Measurements from ENCODE around the gene ANXA4.
"Not testable (repeated sequence)": the region's sequence is repeated elsewhere in the genome, so short reads cannot be mapped to it uniquely, and the experiment has no call there.

Gene ANXA4

DNA sequence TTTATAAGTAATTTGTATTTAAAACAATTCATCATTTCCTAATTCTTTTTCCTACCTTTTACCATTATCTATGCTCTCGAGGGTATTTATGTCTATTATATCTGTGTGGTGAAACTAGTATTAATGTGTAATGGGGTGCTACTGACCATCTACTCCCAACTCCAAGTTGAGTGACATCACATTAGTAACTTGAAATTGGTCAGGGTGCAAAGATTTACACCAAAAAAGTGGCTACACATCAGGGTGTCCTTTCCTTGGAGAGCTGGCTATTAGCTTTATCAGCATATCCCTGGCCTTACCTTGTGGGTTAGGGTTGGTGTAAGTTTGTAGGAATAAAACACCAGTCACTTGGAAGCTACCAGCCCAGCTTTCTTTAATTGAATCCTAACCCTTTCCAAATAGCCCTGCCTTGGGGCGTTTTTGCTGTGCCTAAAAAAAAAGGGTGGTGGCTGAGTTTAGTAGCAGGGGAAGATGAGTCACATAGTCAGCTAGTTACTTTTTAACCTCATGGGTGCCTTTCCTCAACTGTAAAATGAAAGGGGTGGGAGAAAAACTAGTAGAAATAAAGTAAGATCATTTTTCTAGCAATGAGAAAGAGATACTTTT is 14.0 kb downstream of the ANXA4 start:
- DNase-seq (ENCODE audit: low spot score): no peak

DNA sequence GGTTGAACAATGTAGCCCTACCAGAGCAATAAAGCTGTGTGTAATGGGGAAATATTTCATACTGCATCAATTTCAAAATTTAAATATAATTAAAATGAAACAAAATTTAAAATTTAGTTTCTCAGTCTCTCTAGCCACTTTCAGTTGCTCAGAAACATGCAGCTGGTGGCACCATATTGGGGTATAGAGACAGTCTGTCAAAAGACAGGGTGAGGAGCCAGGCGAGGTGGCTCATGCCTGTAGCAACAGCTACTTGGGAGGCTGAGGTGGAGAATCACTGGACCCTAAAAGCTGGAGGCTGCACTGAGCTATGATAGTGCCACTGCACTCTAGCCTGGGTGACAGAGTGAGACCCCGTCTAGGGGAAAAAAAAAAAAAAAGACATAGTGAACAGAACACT is 20.1 kb downstream of the ANXA4 start:
- DNase-seq (ENCODE audit: low spot score): no peak

DNA sequence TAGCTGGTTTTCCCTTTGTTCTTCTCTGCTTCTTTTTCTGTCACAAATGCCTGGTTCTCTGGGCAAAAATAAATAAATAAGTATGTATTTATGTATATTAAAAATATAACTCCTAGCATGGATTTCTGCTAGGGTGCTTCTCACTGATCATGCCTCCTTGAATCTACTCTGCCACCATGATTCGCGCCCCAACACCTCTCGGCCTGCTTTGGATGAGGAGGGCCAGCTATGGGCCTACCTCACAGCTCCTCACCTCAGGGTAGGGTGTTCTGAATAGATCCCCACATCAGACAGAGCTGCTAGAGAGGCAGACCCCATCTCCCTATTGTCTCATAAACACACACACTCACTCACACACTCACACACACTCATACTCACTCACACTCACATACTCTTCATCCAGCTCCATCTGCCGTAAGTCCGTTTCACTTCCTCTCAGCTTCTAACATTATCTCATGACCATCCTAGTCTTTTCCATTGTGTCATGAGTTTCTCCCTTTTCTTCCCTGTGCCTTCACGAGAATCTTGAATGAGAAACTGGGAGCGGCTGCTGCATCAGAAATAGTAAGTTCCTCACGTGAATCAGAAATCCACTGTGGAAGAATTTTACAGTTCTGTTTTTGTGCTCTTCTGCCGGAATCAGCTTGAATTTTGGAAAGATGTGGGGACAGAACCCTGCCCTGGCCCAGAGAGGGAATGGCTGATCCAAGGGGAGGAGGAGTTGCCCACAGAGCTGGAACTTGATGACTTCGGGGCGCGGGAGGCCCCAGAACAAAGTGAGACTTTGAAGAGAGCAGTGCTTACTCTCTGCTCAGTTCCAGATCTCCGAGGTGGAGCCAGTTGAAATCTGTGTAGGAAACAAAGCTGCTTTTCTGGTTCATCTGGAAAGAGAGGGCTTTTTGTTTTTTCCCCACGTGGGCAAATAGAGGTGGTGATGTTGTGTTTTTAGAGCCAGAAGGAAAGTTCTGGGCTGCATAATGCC is 20.9 kb downstream of the ANXA4 start:
- DNase-seq (ENCODE audit: low spot score): no peak

DNA sequence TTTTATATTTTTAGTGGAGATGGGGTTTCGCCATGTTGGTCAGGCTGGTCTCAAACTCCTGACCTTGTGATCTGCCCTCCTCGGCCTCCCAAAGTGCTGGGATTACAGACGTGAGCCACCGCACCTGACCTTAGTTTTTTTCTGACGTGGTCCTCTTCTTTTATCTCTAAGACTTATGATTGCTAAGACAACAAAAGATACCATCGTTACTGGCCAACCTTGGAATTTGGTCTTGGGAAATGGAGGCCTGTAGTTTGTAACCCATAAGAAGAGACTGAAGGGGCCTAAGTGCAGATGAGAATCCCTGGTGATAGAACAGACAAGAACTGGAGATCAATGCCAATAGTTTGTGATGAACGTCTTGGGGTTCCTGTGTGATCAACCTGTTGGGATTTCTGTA is 21.9 kb downstream of the ANXA4 start:
- not testable (repeated sequence) for DNase-seq (ENCODE audit: low spot score)

DNA sequence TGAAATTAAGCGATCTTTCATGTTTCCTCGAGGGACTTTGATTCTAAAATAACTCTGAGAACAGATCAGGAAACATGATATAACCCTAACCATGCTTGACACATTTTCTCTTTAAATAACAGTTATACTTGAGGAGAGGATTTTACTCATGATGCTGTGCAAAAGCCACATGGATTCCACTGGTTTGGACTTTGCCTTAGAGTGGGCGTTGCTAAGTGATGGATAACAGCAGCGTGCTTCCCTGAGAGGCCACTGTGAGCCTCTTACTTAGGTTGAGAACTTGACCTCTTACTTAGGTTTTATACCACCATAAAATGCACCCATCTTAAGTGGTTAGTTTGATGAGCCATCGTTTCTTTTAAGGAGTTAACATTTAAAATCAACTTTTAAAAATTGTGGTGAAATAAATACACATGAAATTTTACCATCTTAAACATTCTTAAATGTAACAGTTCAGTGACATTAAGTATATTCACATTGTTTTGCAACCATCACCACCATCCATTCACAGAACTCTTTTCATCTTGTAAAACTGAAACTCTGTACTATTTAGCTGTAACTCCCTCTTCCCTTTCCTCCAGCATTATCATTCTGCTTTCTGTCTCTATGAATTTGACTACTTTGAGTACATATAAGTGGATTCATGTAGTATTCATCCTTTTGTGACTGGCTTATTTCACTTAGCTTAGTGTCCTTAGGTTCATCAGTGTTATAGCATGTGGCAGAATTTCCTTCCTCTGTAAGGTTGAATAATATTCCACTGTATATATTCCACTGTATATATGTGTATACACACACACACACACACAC is 22.6 kb downstream of the ANXA4 start:
- DNase-seq (ENCODE audit: low spot score): no peak

DNA sequence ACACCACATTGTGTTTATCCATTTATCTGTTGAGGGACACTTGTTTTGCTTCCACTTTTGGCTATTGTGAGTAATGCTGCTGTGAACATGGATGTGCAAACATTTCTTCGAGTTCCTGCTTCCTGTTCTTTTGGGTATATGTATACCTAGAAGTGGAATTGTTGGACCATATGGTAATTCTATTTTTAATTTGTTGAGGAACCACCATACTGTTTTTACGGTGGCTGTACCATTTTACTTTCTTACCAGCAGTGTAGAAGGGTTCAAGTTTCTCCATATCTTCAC is 23.1 kb downstream of the ANXA4 start:
- DNase-seq (ENCODE audit: low spot score): no peak

DNA sequence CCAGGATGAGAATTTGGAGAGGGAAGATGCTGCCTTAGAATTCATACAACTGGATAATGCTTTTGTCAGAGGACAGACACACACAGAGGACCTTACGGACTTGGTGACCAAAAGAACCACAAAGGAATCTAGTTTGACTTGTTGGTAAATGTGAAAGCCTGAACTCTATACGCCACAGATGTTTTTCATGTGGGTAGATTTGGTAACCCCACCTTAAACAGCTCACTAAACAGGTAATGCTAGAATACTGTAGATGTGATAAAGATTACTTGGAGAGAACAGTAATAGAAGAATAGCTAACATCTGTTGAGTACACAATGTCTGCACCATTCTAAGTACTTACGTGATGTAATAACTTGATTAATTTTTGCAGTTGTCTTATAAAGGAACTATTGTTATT is 24.1 kb downstream of the ANXA4 start:
- DNase-seq (ENCODE audit: low spot score): no peak

DNA sequence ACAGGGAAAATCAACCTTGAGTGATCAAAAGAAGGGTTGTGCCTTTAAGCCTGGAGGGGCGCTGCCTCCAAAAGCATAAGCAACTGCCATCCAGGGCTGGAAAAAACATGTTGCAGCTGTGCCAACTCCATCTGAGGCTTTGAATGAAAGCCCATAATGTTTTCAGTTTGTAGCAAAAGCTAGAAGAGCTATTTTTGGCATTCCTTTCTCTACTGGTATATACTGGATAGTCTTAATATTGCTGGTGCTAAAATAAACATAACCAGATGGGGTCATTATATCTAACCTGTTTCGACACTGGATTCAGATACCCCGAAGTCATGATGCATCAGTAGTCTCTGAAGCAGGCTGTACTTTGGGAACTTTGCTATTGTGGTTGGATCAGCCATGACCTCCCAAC is 25.1 kb downstream of the ANXA4 start:
- no peak for DNase-seq (ENCODE audit: low spot score)

DNA sequence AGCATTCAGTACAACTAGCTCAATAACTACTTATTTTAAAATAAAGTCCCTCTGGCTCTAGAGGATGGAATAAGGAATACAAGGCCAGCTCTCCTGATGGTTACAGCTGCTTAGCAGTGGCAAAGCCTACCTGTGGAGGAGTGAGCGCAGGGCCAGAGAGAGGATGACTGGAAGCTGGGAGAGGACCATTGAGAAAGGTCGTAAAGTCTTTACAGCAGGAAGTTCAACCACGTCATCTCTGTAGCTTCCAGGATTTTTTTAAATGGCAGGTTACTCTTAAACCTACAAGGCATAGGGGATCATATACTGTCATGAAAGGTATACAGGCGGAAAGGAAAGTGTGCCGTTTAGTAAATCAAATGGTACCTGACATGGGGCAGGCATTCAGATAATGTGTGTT is 26.3 kb downstream of the ANXA4 start:
- no peak for DNase-seq (ENCODE audit: low spot score)

DNA sequence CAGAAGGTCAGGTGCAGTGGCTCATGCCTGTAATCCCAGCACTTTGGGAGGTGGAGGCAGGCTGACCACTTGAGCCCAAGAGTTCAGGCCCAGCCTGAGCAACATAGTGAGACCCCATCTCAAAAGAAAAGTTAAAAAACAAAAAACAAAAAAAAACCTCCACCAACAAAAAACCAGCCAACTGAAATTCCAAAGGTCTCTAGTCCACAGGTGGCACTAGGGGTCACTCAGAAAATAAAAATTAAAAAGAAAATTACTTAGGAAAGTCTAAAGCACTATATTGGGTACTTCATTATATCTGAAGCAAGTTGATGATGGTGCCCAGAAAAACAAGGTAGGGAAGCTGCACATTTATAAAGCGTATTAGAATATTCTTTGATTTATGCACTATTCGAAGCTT is 26.9 kb downstream of the ANXA4 start:
- no peak for DNase-seq (ENCODE audit: low spot score)

DNA sequence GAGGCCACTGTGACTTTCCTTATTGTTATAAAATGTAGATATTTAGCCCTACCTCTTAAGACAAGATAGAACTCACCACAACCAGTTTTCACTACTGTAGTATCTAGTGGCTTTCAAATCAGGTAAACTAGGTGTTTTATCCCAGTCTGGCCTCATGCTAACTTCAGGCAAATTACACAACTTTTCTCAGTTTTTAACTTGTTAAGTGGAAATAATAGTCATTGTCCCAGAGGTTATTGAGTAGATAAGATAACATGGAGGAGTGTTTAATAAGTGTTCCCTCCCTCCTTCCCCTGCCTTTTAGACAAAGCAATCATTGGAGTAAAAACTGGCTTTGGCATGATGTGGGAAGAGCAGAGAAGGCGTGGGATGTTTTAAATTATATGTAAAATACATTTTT is 27.3 kb downstream of the ANXA4 start:
- DNase-seq (ENCODE audit: low spot score): no peak

DNA sequence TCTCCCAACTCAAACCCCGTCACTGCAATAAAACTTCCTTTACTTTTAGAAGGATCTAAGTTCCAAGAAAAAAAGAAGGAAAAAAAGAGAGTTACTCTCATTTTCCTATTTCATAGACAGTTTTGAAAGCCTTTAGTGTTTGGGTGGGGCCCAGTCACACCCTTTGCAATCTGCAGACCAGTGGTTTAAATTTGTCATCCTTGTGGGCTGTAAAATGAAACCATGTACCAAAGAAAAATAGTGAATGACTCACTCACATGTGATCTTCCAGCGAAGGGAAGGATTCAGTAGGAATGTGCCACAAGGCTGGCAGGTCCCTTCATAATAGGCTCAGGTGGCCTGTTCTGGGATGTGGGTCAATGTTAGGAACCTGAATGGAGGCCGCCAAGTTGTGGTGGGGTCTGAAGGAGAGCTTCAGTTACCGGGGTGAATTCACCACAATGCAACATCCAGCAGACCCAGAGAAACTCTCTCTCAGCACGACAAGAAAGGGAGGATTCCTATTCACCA is 28.3 kb downstream of the ANXA4 start:
- DNase-seq (ENCODE audit: low spot score): no peak

DNA sequence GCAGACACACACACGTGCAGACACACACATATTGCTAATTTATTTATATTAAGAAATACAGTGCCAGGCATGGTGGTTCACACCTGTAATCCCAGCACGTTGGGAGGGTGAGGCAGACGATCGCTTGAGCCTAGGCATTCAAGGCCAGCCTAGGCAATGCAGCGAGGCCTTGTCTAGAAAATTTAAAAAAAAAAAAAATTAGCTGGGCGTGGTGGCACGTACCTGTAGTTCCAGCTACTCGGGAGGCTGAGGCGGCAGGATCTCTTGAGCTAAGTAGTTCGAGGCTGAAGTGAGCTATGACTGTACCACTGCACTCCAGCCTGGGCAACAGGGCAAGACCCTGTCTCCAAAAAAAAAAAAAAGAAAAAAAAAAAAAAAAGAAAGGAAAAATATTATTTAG is 28.8 kb downstream of the ANXA4 start:
- DNase-seq (ENCODE audit: low spot score): no peak

DNA sequence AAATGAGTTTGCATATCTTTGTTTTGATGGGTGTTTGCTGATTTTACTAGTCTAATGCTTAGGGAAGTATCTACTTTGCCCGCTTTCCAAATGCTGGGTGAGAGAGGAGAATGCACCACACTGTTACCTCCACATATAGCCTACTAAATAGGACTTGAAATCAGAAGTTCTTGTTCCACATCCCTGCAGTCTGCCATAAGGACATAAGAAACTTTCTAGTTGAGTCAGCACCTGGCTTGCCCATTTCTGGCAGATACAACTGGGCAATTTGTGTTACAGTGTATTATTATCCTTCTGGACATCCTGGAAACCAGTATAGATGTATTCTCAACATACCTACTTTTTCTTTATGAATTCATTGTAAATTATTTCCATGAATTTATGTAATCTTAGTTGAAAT is 29.5 kb downstream of the ANXA4 start:
- DNase-seq (ENCODE audit: low spot score): no peak

DNA sequence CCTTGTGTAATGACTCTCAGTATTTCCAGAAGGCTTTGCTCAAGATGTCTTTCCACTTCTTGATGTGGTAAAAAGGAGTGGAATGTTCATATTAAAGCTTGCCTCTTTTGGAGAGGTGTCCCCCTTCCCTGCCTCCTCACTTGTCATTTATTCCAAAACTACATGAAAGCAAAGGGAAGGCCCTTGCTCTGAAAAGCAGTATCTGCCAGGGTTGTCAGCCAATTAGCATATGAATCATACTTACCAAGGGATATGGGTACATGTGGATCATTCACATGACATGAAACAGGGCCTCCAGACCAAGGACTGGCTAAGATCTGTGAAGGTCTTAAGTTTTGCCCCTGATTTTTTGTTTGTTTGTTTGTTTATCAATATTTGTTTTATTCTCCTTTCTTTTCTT is 31.3 kb downstream of the ANXA4 start:
- no peak for DNase-seq (ENCODE audit: low spot score)

DNA sequence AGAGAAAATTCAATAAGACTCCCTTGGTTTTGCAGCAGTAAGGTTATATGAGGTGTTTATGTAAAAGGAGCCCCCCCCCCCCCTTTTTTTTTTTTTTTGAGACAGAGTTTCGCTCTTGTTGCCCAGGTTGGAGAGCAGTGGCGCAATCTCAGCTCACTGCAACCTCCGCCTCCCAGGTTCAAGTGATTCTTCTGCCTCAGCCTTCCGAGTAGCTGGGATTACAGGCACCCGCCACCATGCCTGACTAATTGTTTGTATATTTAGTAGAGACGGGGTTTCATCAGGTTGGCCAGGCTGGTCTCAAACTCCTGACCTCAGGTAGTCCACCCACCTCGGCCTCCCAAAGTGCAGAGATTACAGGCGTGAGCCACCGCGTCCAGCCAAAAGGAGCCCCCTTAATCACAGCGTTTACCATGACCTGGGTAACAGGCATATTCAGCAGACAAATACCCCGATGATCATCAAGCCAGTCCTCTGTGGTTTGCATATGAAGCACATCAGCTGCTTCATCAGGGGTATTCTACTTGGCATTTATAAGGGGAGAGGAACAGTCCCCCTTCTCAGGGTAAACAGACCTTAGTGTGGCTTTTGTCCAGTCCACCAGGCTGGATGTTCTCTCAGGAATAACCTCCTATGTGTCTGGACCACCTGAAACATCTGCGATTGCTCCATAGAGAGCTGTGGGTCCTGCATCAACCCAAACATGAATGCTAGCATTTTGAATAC is 32.5 kb downstream of the ANXA4 start:
- not testable (repeated sequence) for DNase-seq (ENCODE audit: low spot score)

DNA sequence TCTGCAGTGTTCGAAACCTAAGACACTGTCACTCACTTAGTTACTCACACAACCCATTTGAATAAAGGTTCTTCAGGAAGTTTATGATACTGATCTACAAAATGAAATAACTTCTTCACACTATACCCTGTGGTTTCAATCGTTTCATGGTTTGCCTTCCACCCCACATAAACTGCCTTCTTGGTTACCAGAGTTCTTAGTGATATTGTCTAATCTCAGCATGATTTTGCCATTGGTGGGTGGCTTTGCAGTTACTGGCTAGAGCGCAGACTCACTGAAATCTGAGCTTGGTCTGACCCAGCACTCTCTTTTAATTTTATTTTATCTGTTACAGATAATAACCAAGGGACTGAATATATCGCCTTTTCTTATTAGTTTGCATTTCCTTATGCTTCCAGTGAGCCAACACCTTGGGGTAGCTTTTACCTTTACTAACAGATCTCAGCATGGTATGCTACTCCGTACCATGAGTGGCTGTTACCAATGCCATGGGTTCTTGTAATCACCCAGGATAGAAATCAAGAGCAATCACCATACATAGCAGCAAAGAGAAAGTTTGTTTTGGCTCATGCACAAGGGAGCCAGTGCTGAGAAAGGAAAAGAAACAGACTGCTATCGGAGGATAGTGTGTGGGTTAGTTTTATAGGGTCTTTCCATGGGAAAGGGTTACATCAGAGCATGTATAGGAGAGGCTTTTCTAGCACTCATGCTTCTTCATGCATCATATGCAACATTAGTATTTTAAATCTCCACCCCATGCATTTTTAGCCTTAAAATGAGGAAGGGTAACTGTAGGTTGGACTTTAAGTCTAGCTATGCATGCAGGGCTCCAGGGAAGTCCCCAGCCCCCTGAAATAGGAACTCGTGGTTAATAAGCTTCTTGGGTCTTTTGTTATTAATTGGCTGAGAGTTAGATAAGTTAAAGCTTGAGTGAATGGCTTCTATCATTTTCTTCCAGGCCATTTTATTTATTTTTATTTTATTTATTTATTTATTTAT is 33.3 kb downstream of the ANXA4 start:
- DNase-seq (ENCODE audit: low spot score): no peak

DNA sequence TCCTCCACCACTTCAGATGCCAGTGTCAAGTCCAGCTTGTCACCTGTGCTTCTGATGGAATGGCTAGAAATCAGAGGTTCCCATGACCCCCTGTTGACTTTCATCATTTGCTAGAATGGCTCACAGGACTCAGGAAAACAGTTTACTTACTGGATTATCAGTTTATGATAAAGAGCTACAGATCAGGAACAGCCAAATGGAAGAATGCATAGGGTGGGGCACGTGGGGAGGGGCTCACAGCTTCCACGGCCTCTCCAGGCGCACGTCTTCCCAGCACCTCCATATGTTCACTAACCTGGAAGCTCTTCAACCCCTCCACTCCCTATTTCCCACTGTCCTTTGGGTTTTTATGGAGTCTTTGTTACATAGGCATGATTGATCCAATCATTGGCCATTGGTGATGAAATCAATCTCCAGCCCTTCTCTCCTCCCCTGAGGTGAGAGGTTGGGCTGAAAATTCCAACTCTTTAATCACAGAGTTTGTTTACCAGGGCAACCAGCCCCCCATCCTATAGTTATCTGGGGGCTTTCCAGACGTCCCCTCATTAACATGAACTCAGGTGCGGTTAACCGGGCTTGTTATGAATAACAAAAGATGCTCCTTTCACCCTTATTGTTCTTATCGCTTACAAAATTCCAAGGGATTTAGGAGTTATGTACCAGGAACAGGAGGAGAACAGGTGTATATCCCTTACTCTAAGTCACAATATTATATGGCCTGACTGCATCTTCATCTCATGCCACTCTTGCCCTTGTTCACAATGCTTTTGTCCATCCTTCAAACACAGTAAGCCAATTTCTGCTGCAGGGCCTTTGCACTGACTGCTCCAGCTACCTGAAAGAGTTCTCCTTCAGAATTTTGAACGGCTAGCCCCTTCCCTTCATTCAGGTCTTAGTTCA is 35.2 kb downstream of the ANXA4 start:
- DNase-seq (ENCODE audit: low spot score): no peak

DNA sequence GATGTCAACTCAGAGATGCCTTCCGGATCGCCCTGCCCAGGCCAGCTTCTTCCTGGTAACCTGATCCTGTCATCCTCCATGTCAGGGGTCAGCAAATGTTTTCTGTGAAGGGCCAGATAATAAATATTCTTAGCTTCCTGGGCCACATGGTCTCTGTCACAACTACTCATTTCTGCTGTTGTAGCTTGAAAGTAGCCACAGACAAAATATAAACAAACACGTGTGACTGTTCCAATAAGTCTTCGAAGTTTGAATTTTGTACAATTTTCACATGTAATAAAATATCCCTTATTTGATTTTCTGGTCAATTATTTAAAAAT is 35.8 kb downstream of the ANXA4 start:
- no peak for DNase-seq (ENCODE audit: low spot score)
